Right kidney (tissue), 9 donors: ENCODE data around the gene TIMM21.

ENCODE experiments used
- DNase-seq: peaks from one replicate; pipeline ENCODE4 v3.0.0-alpha.2; 2016
- long read RNA-seq, 8 donors: transcript quantifications; one replicate each; lab custom pipeline, GENCODE V29; 2026

The TIMM21 gene
- long read RNA-seq, donor 1, transcript TIMM21-201 (6 exons, 3,095 nt) = major isoform, 16 of 31 reads
- long read RNA-seq, donor 1, partial matches to known transcripts = 9 of 31 reads
- long read RNA-seq, donor 1, other reads (novel, unspliced or antisense) = 0 of 31 reads
- long read RNA-seq, donor 2, transcript TIMM21-201 (6 exons, 3,095 nt) = major isoform, 10 of 20 reads
- long read RNA-seq, donor 2, partial matches to known transcripts = 6 of 20 reads
- long read RNA-seq, donor 2, other reads (novel, unspliced or antisense) = 0 of 20 reads
- long read RNA-seq, donor 3, partial matches to known transcripts = 0 of 7 reads
- long read RNA-seq, donor 3, other reads (novel, unspliced or antisense) = 0 of 7 reads
- long read RNA-seq, donor 4, transcript TIMM21-201 (6 exons, 3,095 nt) = major isoform, 13 of 27 reads
- long read RNA-seq, donor 4, partial matches to known transcripts = 11 of 27 reads
- long read RNA-seq, donor 4, other reads (novel, unspliced or antisense) = 0 of 27 reads
- long read RNA-seq, donor 5, transcript TIMM21-201 (6 exons, 3,095 nt) = major isoform, 15 of 19 reads
- long read RNA-seq, donor 5, partial matches to known transcripts = 0 of 19 reads
- long read RNA-seq, donor 5, other reads (novel, unspliced or antisense) = 0 of 19 reads
- long read RNA-seq, donor 6, transcript TIMM21-201 (6 exons, 3,095 nt) = major isoform, 16 of 25 reads
- long read RNA-seq, donor 6, partial matches to known transcripts = 6 of 25 reads
- long read RNA-seq, donor 6, other reads (novel, unspliced or antisense) = 0 of 25 reads
- long read RNA-seq, donor 7 = 0 reads
- long read RNA-seq, donor 8, transcript TIMM21-201 (6 exons, 3,095 nt) = major isoform, 13 of 21 reads
- long read RNA-seq, donor 8, partial matches to known transcripts = 0 of 21 reads
- long read RNA-seq, donor 8, other reads (novel, unspliced or antisense) = 0 of 21 reads

GRCh38 chr18:74147779-74148542 lies at the start of gene TIMM21, which contains the start of gene FBXO15:
Gene TIMM21, plus strand, starts transcription at chr18:74148523. Its CDS starts 286 bp downstream, at chr18:74148809.
Gene FBXO15, minus strand, starts transcription at chr18:74147834. Its CDS starts 49 bp downstream, at chr18:74147785.
- DNase-seq = peak; percentile 92

GRCh38 chr18:74108460-74108859 lies 39.9 kb upstream of the TIMM21 start:
- DNase-seq = no peak

GRCh38 chr18:74110149-74110548 lies 38.2 kb upstream of the TIMM21 start:
- DNase-seq = no peak

- DNase-seq = no peak
These were observed 37.3 kb upstream of the TIMM21 start for GRCh38 chr18:74110976-74111375.

DNA sequence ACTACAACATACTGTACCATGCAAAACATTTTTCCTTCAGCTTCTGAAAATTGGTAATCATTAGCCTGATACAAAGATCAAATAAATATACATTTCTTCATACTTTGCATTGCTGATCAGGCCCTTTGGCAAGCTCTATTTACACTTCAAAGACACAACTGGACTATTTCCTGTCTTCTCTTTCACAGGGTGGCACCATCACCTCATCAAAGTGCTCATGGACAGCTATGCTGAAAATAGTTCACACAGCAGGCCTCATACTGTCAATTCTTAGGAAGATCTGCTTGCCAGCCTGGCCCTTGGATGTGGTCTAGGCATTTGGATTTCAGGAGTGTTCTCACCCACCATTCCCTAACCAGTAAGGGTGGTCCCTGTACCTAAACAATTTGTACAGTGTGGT lies 34.6 kb upstream of the TIMM21 start:
- DNase-seq = no peak

- DNase-seq = no peak
These were observed 34.2 kb upstream of the TIMM21 start for GRCh38 chr18:74114116-74114515.

DNA sequence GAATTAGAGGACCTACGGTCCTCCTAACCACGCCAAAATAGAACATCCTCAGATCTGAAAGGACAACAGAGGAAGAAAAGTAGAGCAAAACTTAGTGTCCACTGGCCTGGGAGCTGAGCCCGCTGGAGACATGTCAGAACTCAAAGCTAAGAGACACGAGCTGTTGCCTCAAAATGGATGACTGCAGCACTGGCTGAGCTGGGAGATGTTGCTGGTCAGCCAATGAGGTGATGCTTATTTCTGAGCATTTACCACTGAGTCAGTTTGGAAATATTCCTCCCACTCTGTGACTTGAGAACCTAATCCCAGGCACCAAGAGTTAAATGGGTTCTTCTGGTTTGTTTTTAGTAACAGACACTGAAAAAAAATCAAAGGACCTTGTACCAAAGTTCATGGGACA lies 33.3 kb upstream of the TIMM21 start:
- no peak for DNase-seq

DNA sequence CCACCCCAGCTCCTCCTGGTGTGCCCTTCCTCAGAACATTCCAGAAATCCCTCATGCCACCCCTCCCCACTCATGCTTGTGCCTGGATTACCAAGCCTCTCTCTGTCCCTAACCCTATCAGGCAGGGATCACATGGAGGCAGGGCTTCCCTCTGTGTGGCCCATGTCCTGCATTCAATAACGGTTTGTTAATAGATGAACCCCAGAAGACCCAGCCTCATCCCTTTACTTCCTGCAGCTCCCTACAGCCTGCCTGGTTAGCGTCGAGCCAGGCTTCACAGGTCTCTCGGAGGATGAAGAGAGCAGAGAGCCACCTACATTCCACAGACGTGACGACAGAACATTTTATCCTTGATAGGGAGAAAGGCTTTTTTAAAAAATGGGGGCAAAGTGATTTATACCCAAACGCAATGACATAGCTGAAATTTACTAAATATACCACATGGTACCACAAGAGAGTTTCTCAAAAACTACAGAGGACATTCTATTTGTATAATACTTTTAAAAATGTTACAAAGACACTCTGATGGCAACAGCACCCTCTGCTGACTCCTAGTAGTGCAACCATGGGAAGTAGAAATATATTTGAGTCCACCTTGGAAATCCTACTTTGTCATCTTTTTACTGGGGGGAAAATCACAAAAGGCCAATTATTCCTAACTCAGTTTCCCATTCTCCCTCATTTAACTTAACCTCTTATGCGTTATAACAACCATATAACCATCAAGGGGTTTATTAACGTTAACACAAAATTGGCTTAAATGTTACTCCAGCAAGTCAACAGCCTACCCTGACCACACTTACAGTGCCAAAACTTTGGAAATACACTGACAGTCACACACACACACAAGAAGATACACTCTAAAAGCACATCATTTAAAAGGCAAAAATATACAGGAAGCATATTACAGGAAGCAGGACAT lies 31.4 kb upstream of the TIMM21 start:
- peak; percentile 49 for DNase-seq

GRCh38 chr18:74123200-74123599 lies 25.1 kb upstream of the TIMM21 start:
- no peak for DNase-seq

DNA sequence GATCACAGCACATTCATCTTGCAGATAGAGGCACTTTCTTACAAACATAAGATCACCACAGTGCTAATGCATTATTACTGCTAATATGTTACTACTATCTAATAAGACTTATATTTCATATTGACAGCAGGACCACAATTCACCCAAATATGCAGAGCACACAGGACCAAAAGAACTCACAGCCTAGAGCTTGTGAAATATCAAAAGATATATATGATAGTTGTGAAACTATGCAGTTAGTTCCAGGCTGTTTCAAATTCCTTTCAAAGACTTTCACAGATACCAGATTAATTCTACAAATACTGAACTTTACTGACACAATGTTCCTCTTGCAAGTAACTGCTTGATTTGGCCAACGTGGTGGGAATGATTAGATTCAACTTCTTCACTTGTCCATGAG lies 23.7 kb upstream of the TIMM21 start:
- no peak for DNase-seq

DNA sequence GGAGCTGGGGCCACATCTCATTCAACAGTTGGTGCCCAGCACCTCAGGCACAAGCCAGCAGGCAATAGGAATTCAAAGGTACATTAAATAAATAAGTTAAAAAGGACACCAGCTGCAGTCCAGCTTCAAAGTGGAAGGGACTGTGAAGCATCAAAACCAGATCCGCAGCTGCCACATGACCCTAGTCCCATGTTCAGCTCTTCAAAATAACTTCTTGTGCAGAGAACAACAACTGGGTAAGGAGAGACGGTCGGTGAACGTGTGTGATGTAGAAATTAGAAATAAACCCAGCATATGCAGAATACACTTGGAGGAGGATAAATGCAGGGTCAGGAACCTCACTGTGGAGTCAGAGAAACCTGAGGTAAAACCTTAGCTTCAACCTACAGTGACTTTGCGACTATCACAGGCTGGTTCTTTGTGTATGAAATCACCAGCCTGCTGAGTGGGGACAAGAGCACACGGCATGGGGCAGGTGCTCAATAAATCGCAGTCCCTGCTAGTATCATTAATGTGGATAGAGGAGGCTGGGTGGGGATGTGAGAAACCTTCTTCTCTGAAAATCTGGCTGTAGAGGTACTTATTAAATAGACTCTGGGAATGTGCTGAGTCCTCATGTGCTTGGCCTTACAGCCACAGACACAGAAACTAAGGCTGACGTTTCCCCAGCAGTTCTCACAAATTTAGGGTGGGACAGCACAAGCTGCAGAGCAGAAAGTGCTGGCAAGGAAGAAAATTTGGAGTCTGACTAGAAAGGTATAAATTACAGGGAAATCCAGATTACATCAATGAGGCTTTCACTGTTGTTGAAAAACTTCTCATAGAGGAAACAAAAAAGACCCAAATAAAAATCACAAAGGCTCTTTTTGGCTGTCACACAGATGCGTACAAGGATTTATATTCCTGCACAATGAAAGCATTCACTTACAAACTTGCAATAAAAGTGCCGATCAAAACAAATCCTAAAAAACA lies 21.4 kb upstream of the TIMM21 start:
- DNase-seq = no peak

GRCh38 chr18:74128159-74128558 lies 20.2 kb upstream of the TIMM21 start:
- no peak for DNase-seq

- DNase-seq = no peak
These were observed 17.2 kb upstream of the TIMM21 start for GRCh38 chr18:74131124-74131523.

DNA sequence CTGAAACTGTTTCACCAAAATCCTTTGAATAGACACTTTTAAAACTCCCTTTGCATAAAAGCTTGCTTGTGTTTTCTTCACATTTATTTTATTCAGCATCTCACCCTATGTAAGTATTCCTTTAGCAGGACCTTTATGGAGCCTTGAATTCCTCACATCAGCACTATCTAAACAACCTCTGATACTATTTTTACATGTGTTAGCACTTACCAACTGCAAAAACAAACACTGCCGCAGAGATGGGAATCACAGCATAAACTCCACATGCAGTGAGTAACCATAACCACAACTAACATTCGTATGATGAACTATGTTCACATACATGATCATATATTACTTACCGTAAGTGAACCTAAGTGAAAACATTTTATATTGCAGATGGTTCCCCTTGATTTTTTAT lies 16.1 kb upstream of the TIMM21 start:
- no peak for DNase-seq

DNA sequence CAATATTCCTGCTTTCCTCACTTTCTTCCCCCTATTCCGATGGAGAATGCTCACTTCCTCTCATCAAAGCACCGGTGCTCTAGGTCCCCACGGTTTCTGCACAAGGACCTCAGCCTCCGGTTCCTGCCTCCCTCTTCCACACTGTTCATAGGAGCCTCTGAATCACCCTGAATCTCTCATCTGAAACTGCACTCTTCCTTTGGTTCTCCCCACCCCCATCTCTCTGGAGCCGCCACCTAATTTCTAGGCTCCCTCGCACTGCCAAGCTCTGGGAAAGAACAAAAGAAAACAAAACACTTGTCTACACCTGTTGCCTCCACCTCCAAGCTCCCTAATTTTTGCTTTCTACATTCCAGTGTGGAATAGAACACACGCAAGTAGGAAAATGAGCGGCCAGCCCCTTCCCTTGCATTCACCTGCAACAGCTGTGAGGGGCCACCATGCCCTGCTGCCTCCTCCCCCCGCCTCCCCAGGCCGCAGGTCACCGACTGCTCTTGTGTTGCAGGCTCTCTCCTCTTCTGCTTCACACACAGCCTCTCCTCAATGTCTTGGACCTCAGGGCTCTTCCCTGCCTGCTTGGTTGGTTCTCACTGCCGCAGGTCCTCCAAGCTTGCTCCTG lies 10.3 kb upstream of the TIMM21 start:
- no peak for DNase-seq

DNA sequence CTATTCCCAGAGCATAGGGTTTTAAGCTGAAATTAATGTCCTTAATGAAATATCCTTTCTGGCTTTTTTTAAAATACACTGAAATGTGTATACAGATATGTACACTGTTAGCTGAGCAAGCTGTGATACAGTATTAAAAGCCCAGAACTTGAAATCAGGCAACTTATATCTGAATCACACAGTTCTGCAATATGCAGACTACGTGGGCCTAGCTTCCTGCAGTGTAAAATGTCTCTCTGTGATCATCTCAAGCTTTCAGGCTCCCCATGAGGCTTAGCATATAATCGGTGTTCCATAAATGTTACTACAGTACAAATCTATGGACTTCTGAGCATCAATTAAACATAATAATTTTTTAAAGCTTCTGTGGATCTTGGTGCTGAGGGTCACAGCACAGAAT lies 8.9 kb upstream of the TIMM21 start:
- DNase-seq = no peak

GRCh38 chr18:74139888-74140287 lies 8.4 kb upstream of the TIMM21 start:
- no peak for DNase-seq

GRCh38 chr18:74140582-74140981 lies 7.7 kb upstream of the TIMM21 start:
- DNase-seq = no peak

DNA sequence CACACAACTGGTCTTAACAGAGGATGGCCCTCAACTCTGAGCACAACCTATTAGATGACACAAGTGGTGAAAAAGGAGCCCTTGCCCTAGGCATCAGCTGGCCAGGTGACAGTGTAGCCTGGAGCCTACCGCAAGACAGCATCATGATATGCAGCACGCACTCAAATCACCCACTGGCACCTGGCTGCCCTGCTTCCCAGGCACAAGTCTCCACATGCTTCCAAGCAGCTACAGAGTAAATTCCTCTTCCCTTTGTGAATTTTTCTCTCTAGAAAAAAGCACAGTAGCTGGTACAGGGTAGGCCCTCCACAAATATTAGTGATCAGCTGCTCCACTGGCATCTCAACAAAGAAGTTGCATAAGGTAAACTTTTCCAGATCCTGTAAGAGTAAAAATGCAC lies 6.7 kb upstream of the TIMM21 start:
- DNase-seq = no peak

GRCh38 chr18:74142252-74142651 lies 6.1 kb upstream of the TIMM21 start:
- no peak for DNase-seq
